ENCODE measurements around the gene EPB41L4A.

EPB41L4A gene

GRCh38 chr5:112355058-112355685 is 63.9 kb downstream of the EPB41L4A start:
- no peak for DNase-seq (ENCODE audit: low read depth in 2 of 2)

- DNase-seq (ENCODE audit: low read depth in 2 of 2): no peak
Measured at GRCh38 chr5:112353678-112354077, 65.4 kb downstream of the EPB41L4A start.

- no peak for DNase-seq (ENCODE audit: low read depth in 2 of 2)
Measured at GRCh38 chr5:112351225-112351624, 67.9 kb downstream of the EPB41L4A start.

- DNase-seq (ENCODE audit: low read depth in 2 of 2): no peak
Measured at GRCh38 chr5:112350626-112351025, 68.5 kb downstream of the EPB41L4A start.

- DNase-seq (ENCODE audit: low read depth in 2 of 2): no peak
Measured at GRCh38 chr5:112349371-112349770, 69.7 kb downstream of the EPB41L4A start.

GRCh38 chr5:112348915-112349314 is 70.2 kb downstream of the EPB41L4A start:
- no peak for DNase-seq (ENCODE audit: low read depth in 2 of 2)

- DNase-seq (ENCODE audit: low read depth in 2 of 2): no peak
Measured at GRCh38 chr5:112348387-112348786, 70.7 kb downstream of the EPB41L4A start.

GRCh38 chr5:112346411-112347044 is 72.5 kb downstream of the EPB41L4A start:
- DNase-seq (ENCODE audit: low read depth in 2 of 2): no peak

GRCh38 chr5:112344540-112344939 is 74.5 kb downstream of the EPB41L4A start:
- no peak for DNase-seq (ENCODE audit: low read depth in 2 of 2)

- no peak for DNase-seq (ENCODE audit: low read depth in 2 of 2)
Measured at GRCh38 chr5:112342389-112342788, 76.7 kb downstream of the EPB41L4A start.

GRCh38 chr5:112339761-112340160 is 79.3 kb downstream of the EPB41L4A start:
- DNase-seq (ENCODE audit: low read depth in 2 of 2): no peak

GRCh38 chr5:112338681-112339337 is 80.3 kb downstream of the EPB41L4A start:
- DNase-seq (ENCODE audit: low read depth in 2 of 2): no peak

- DNase-seq (ENCODE audit: low read depth in 2 of 2): no peak
Measured at GRCh38 chr5:112333331-112333781, 85.7 kb downstream of the EPB41L4A start.

- no peak for DNase-seq (ENCODE audit: low read depth in 2 of 2)
Measured at GRCh38 chr5:112331892-112332291, 87.2 kb downstream of the EPB41L4A start.

GRCh38 chr5:112329419-112330090 is 89.5 kb downstream of the EPB41L4A start:
- no peak for DNase-seq (ENCODE audit: low read depth in 2 of 2)

- DNase-seq (ENCODE audit: low read depth in 2 of 2): no peak
Measured at GRCh38 chr5:112323166-112323565, 95.9 kb downstream of the EPB41L4A start.

- no peak for DNase-seq (ENCODE audit: low read depth in 2 of 2)
Measured at GRCh38 chr5:112320408-112320807, 98.7 kb downstream of the EPB41L4A start.

GRCh38 chr5:112318346-112318745 is 100.7 kb downstream of the EPB41L4A start:
- no peak for DNase-seq (ENCODE audit: low read depth in 2 of 2)

GRCh38 chr5:112317866-112318265 is 101.2 kb downstream of the EPB41L4A start:
- no peak for DNase-seq (ENCODE audit: low read depth in 2 of 2)

- DNase-seq (ENCODE audit: low read depth in 2 of 2): no peak
Measured at GRCh38 chr5:112316731-112317130, 102.3 kb downstream of the EPB41L4A start.

- no peak for DNase-seq (ENCODE audit: low read depth in 2 of 2)
Measured at GRCh38 chr5:112316006-112316405, 103.1 kb downstream of the EPB41L4A start.
